ENCODE data around the gene COLEC12.
"Not testable (repeated sequence)": the region's sequence is repeated elsewhere in the genome, so short reads cannot be mapped to it uniquely, and the experiment has no call there.

The COLEC12 gene

DNA sequence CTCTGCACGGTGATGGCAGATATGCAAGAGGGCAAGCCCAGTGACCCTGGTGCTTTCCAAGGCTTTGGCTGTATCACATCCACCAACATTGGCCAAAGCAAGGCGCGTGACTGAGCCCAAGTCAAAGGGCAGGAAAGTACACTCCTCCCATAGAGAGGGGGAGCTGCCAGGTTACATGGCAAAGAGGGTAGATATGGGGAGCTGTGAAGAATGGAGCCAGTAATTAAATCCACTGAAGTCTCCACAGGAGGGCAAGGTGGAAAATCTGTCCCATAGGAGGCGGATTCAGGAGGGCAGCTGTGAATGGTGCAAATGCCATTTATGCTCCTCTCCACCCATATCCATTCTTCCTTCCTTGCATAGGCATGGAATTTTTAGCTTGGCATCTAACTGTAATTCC is 188.1 kb downstream of the COLEC12 start:
- peak; percentile 87 for DNase-seq

DNA sequence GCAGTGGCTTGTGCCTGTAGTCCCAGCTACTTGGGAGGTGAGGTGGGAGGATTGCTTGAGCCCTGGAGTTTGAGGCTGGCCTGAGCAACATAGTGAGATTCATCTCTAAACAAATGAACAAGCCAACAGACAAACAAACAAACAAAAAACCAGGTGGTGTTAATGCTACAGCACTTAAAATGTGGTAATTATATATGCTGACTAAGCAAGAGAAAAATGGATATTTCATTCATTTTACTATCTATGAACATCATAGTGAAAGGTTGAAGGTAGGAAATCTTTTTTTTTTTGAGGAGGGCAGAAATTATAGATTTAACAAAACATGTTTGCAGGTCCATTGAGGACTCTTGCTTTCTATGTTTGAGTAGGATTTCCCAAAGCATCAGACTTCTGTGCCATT is 190.5 kb downstream of the COLEC12 start:
- DNase-seq, result no peak

DNA sequence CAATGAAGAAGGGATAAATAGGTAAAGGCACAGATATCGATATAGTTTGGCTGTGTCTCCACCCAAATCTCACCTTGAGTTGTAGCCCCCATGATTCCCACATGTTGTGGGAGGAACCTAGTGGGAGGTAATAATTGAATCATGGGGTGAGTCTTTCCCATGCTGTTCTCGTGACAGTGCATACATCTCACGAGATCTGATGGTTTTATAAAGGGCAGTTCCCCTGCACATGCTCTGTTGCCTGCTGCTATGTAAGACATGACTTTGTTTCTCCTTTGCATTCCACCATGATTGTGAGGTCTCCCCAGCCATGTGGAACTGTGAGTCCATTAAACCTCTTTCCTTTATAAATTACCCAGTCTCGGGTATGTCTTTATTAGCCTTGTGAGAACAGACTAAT is 192.4 kb downstream of the COLEC12 start:
- DNase-seq, result not testable (repeated sequence)

DNA sequence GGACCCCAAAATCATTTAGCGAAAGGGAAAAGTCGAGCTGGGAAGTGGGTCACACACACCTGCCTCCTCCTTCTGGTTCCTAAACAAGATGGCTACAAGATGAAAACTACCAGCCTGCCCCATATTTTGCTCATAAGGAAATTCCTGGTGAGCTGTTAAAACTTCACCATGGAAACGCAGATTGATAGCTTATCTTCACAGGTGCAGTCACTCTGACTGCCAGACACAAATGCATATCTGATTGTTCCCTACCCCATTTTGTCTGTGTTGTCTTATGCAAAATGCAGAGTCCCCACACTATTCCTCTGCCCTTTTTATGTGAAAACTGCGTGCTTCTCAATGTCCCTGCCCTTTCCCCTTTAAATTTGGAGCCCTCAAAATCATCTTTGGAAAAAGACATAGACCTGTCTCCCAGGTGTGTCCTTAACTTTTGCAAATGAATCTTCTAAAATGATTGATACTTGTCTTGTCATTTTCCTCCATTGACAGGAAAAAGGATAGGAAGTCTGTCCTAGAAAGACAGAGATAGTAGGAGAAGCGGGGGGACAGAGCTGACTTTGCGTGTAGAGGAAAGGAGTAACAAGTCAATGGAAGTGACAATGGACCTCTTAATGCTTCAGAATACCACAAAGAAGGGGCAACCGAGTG is 193.8 kb downstream of the COLEC12 start:
- peak; percentile 45 for DNase-seq

DNA sequence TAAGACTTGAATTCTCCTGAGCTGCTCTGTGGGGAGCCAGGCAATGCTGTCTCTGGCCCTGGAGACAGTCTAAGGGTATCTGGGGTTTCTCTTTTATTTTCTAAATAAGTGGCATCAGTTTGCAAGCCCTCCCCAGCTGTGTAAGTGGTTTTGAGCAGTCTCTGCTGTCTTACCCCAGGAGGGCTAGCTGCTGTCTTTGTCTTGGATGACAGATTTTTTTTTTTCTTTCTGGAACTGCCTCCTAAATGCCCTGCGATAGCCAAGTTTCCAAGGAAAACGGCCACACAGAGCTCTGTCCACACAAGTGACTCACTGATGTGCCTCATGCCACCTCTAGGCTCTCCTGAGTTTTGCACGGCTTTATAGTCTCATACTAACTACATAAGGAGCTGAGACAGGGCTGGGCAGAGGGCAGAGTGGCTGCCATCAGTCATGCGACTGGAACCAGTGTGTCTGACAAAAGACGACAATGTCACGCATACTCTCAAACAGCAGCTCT is 195.4 kb downstream of the COLEC12 start:
- DNase-seq, result peak; percentile 46

DNA sequence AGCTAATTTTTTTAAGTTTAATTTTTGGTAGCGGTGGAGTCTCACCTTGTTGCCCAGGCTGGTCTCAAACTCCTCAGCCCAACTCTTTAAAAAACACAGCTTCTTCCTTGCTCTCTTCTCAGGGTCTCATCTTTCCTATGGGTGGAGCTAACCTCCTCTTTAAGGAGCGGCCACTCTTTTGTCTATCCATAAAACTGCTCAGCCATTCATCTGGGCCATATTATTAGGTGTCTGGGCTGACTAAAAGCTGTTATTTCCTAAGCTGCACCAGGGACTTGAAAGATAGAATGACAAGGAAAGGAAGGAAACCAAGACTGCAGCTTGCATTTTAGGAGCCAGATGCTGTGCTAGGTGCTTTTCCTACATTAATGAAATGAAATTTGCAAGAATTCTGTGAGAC is 196.9 kb downstream of the COLEC12 start:
- no peak for DNase-seq

DNA sequence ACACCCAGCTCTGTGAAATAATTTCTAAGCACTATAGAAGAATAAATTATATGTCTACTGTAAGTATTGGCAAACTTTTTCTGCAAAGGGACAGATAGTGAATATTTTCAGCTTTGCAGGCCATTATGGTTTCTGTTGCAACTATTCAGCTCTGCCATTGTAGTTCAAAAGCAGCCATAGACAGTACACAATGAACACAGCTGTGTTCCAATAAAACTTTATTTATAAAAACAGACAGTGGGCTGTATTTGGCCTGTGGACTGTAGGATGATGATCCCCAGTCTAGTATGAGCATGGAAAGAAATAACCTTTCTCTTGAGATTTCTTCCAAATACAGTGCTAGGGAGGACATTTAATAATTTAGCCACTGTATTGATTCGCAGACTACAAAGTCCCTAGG is 197.5 kb downstream of the COLEC12 start:
- DNase-seq, result no peak

DNA sequence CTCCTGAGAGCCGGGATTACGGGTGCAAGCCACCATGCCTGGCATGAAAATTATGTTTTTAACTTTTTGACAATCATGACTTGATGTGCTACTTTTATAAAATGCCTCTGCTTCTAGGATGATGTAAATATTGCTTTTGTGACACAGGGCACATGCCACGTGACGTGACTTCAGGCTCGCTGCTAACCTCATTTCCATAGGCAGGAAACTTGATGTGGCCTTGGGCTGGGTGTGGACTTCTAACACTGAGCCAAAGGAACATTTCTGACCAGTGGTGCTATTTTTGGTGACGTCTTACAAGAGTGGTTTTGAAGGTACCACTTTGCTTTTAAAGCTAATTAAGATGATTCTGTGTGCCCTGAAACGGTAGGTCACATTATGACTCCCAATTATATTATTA is 198.4 kb downstream of the COLEC12 start:
- DNase-seq, result no peak

DNA sequence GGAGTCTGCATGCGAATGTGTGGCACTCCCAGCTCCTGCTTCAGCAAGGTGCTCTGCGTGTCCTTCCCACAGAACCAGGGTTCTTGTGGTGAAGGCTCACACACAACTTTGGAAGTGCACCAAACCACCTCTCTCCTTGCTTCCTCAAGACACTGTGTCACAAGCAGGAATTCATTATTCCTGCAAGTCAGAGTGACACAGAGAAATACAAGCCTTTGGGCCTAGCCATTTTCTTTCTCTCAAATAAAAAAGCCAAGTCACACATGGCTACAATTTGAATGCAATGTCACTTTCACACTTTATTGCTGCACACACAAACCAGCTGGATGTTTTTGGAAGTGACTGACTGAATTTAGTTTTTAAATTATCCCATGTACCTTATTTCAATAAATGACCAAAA is 202.6 kb downstream of the COLEC12 start:
- no peak for DNase-seq

DNA sequence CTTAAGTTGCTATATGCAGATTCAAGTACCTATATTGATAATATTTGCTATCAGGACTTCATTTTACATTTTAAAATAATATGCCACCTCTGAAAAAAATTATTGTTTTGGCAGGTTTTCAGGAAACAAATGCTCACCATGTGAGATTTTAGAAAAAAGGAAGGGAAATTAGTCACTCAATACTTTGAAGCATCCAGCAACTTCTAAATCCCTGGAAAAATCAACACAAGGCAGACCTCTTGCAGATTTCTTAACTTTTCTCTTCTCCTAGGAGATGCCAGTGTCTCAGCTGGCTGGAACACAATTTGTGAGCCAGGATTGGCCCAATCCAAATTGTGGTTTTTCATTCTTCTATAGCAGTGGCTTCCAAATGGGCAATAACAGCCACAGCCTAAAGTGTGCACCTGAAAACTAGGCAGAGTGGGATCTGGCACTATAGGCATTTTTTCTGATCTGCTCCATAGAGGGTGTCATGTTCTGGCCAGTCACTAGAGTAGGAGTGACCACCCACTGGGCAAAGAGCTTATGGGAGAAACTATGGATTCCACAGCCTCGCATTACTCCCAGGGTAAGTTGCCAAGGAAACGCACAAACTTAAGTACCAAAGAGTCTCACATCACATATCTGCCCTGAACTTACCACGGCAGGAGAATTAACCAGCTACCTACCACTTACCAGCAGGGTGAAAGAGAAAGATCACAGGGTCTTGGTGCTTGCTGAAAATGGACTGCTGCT is 204.6 kb downstream of the COLEC12 start:
- no peak for DNase-seq

DNA sequence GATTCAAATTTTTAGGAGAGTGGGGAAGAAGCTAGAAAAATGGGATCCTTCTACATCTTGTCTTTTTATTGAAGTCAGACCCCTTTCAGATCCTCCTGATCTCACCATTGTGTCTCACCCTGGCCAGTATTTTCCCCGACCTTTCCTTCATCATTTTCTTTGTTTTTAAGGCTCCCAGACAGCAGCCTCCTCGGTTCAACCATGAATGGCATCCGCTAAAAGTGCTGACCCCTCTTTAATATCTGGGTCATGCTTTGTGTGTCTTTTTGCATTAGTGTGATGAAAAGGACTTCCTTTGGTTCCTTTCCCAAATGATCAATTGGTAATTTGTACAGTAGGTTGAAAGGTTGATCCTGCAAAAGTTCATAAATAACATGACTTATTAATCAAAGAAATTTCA is 205.9 kb downstream of the COLEC12 start:
- no peak for DNase-seq

DNA sequence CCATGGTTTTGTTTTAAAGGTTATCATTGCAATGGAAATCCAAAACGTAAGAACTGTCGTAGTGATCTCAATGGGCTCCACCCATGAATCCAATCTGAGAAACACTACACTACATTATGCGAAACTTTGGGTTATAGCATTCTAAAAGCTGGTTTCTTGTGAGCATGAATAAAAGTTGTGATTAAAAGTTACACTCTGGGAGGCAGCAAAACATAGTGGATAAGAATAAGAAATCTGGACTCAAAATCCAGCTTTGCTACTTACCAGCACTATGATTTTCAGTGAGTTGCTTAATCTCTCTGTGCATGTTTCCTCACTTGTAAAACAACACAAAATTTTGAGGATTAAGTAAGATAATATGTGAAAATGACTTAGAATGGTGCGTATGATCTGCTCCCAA is 207.0 kb downstream of the COLEC12 start:
- DNase-seq, result no peak

DNA sequence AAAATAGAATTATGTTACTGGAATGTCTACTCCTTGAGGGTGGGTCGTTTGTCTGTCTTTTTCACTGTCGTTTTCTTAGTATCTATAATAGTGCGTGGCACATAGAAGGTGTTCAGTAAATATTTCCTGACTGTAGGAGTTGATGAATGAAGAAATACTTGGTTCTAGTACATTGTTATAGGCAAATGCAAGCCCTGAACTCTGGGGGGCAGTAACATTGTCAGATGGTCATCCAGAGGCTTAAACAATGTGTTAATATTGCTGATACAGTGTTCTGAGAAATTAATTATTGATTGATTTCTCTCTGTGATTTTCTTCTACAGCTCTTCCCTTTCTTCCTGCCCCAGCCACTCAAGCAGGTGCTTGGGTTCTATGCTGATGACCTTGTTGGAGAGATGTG is 208.2 kb downstream of the COLEC12 start:
- no peak for DNase-seq

DNA sequence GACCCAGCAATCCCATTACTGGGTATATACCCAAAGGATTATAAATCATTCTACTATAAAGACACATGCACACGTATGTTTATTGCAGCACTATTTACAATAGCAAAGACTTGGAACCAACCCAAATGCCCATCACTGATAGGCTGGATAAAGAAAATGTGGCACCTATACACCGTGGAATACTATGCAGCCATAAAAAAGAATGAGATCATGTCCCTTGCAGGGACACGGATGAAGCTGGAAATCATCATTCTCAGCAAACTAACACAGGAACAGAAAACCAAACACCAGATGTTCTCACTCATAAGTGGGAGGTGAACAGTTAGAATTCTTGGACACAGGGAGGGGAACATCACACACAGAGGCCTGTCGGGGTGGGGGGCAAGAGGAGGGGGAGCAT is 210.5 kb downstream of the COLEC12 start:
- not testable (repeated sequence) for DNase-seq

DNA sequence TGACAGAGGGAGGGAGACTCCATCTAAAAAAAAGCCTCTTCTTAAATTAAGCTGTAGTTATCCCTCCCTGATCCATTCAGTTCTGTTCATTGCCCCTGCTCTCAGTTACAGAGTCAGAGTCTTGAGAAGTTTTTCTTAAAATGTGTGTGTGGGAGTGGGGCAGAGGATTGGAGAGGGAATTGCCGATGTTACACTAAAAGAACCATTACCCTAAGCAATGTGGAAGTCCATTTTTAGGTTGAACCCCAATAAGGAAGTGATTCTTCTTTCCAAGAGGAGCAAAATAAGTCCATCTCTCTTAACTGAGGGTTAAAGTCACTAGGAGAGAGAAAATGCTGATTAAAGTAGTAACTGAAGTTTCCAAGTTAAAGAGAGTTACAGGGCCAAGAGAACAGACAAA is 211.5 kb downstream of the COLEC12 start:
- no peak for DNase-seq

DNA sequence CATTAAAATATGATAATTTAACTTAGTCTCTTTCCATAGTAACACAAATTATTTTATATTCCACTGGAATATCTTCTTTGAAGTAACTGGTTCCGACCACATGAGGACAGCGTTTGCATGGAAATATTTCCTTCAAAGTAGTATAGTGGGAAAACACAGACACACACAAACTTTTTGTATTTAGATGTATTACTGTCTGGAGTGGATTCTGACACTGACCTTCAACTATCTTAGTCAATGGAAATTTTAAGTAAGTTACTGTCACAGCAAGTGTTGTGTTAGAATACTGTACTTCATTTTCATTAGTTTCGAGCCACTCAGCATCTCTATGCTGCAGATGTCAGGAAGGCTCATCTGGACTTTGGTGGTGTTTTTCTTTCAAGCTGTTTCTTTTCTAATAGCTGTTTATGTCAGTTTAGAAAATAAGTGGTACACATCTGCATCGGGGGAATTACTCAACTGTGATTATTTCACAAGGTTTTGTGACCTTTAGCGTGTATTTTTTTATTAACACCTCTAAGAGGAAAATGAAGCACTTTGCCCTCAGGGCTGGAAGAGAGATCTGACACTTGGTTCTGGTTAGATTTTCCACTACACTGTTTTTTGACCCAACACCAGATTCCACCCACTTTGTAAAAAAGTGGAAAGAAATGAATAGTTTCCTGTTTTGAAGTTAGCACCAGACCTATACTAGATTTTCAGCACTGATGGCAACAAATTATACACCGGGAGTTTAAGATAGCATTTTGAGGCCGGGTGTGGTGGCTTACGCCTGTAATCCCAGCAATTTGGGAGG is 213.8 kb downstream of the COLEC12 start:
- DNase-seq, result no peak

DNA sequence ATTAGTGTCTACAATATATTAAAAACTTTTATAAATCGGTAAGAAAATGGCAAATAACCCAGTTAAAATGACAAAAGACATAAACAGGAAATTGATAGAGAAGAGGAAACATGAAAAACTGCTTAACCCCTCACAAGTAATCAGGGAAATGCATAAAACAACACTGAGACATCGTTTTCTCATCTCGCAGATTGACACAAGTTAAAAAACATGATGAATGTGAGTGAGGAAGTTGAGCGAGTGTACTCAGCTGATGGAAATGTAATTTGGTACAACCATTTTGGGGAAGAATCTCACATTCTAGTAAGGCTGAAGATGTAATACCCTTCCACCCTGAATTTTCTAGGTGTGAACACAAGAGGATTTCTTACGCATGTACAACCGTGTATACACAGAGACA is 214.7 kb downstream of the COLEC12 start:
- no peak for DNase-seq

DNA sequence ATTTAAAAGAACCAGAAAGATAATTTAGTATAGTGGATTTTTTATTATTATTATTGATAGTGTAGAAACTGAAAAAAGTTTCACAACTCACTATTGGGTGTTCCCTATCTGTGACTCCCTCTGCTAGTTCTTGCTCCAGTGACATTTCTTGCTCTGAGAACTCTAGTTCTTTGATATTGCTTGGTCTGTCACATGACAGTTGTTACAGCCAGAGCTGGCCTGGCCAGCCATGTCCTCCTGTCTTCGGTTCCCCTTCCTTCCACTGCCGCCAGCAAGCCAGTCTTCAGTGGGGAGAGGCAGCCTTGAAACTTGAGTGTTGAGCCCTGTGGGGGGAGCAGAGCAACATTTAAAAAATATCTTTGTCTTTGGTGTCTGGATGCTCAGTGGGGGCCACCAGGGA is 225.0 kb downstream of the COLEC12 start:
- no peak for DNase-seq

DNA sequence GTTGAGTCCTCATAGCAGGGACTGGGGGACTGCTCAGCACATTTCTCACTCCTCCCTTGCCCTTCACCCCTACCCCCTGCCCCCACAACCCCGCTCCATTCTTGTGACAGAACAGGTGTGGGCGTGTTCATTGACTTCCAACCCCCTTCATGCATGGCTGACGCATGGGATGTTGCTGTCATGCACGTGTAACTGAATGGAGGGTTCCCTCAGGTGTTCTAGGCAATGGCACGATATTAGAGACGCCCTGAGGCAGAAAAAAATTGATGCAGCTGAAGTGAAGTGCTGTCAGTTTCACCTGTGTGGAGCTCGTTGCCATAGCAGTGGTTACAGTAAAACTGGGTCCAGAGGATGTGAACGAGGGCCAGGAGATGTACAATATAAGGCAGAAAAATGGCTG is 226.2 kb downstream of the COLEC12 start:
- DNase-seq, result peak; percentile 45

DNA sequence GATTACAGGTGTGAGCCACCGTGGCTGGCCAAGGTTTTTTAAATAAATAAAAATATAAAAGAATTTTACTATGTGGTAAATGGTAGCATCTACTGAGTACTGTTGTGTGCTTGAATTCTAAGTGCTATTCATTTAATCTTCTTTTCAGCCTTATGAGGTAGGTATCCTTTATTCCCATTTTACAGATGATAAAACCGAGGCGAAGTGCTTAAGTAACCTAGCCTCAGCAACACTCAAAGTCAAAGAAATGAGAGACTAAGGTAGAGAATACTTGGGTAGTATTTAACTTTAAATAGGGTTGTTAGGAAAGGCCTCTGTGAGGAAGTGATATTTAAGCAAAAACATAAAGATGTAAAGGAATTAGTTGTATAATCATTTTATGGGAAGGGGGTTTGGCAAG is 227.0 kb downstream of the COLEC12 start:
- DNase-seq, result no peak

DNA sequence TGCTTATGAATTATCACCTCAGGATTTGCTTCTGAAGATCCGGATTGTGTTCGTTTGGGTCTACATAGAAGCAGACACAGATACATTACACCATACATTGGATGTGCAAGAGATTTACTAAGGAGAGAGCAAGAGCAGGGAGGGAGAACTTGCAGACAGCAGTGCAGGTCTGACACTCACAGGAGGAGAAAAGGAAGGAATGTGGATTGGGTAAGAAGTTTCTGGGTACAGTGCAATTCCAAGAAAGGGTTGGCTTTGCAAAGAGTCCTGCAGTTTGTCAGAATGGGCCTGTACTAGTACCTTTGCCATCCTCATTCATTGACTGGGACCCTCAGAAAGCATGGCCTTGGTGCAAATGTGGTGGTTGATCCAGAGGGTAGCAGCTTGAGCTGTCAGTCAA is 227.9 kb downstream of the COLEC12 start:
- no peak for DNase-seq

DNA sequence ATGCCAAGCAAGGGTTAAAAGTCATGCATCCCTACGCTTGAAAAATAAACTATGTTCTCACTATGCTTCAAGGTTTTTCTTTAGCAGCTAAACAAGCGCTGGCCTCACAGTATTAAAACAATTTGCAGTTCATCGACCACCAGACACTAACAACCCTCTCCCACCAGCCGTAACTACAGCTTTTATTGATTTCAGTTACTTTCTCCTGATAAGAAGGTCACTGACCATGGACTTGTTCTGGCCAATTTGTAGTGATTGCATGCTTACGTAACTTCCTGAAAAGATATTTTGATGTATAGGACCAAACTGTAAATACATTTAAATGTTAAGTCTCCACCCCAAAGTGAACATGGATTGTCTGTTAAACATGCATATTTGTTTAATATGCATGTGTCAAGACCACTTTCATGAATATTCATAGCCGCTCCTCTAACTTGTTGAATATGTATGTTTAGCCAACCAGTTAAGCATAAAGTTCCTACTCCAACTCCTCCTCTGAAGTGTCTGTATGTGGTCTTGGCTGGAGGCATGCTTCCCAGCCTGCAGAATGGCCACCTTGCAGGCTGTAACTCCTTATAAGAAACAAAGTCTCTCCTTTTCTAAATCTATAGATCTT is 230.9 kb downstream of the COLEC12 start:
- DNase-seq, result no peak
